GM15510 (cell line): Measurements from ENCODE around the gene GREM2.

Experiments used
- POLR2A ChIP-seq: IDR thresholded peaks from 3 replicates; pipeline ENCODE4 v1.6.1; 2011; ENCODE audit warnings: borderline replicate concordance; ENCODE audit not compliant: insufficient read length; ENCODE audit errors: extremely low read depth

Gene GREM2

GRCh38 chr1:240484804-240485443, 127.0 kb downstream of the GREM2 start:
- no peak for TF ChIP-seq POLR2A

- no peak for TF ChIP-seq POLR2A
Observed at GRCh38 chr1:240478536-240478935, 133.4 kb downstream of the GREM2 start.

GRCh38 chr1:240475832-240476231, 136.1 kb downstream of the GREM2 start:
- TF ChIP-seq POLR2A: no peak

- TF ChIP-seq POLR2A: no peak
Observed at GRCh38 chr1:240474133-240474614, 137.8 kb downstream of the GREM2 start.

- TF ChIP-seq POLR2A: no peak
Observed at GRCh38 chr1:240468656-240469055, 143.3 kb downstream of the GREM2 start.

- no peak for TF ChIP-seq POLR2A
Observed at GRCh38 chr1:240467895-240468294, 144.1 kb downstream of the GREM2 start.

GRCh38 chr1:240466509-240466908, 145.4 kb downstream of the GREM2 start:
- TF ChIP-seq POLR2A: no peak

GRCh38 chr1:240465531-240465940, 146.4 kb downstream of the GREM2 start:
- TF ChIP-seq POLR2A: no peak

GRCh38 chr1:240464099-240464498, 147.9 kb downstream of the GREM2 start:
- TF ChIP-seq POLR2A: no peak

- TF ChIP-seq POLR2A: no peak
Observed at GRCh38 chr1:240462766-240463395, 149.1 kb downstream of the GREM2 start.

- TF ChIP-seq POLR2A: no peak
Observed at GRCh38 chr1:240462277-240462676, 149.7 kb downstream of the GREM2 start.

GRCh38 chr1:240457203-240457602, 154.8 kb downstream of the GREM2 start:
- no peak for TF ChIP-seq POLR2A

- no peak for TF ChIP-seq POLR2A
Observed at GRCh38 chr1:240455228-240455821, 156.6 kb downstream of the GREM2 start.

GRCh38 chr1:240445369-240445768, 166.6 kb downstream of the GREM2 start:
- no peak for TF ChIP-seq POLR2A

GRCh38 chr1:240441669-240442068, 170.3 kb downstream of the GREM2 start:
- no peak for TF ChIP-seq POLR2A
